ENCODE measurements around the gene MYH14. TPM values are rescaled to one million over a fixed set of nuclear protein-coding genes. Genes with fewer than 3 reads are reported as not detected.
A peak's percentile ranks its signal among the peaks of the same experiment; 100 is the strongest.

MYH14 gene
- total and polyA plus RNA-seq, 10 of the 15 experiments (the other 5 are each of a cell fraction or from before 2014, with no cell fraction given) = 0.06 to 0.69 (median 0.15) TPM; not detected in 4

GRCh38 chr19:50333737-50334617, 130.6 kb downstream of the MYH14 start (continued):
- TF ChIP-seq ZBTB33 (IDR thresholded peaks at IDR 0.05) (0 out of 2 replicates have a peak, but pooled peaks have one; percentile 7), IKZF1 (conservative IDR thresholded peaks at IDR 0.05) (peak; percentile 94), ZNF687 (IDR thresholded peaks at IDR 0.05) (peak; percentile 99), BHLHE40 (IDR thresholded peaks at IDR 0.05; ENCODE audit: borderline replicate concordance in 1 of 2, low read depth in 2 of 2, low read length in 1 of 2) (peak in 1 of 2 experiments; percentile 47; a peak in 1 of 4 replicates), ZBTB4 (CRISPR knock-in tag; IDR thresholded peaks at IDR 0.05) (0 out of 2 replicates have a peak, but pooled peaks have one; percentile 68), YBX1 (IDR thresholded peaks at IDR 0.05) (no peak), ZNF24 (IDR thresholded peaks at IDR 0.05) (no peak), ATF2 (IDR thresholded peaks at IDR 0.05; ENCODE audit: low read length) (peak; percentile 5; the same call in 1 of the 2 replicates)

All from GM12878 (cell line).